Sigmoid colon (tissue), 4 donors: ENCODE measurements around the gene HOXB8.

Experiments
- CTCF ChIP-seq, 4 experiments: fragments of 450-650 bp in 3 of 4; fragments of 200-600 bp in 1 of 4; IDR thresholded peaks; one replicate each; pipeline ENCODE4 v1.5.1; 2016 to 2019; ENCODE audit warnings: antibody characterized with exemption in 4 of 4, mild to moderate bottlenecking in 3 of 4, moderate library complexity in 2 of 4
- POLR2A ChIP-seq, 2 donors: fragments of 450-650 bp; IDR thresholded peaks; one replicate each; pipeline ENCODE4 v1.6.1; 2016; ENCODE audit warnings: antibody characterized with exemption in 2 of 2, mild to moderate bottlenecking in 2 of 2, moderate library complexity in 2 of 2
- POLR2AphosphoS5 ChIP-seq, 4 donors: sonication (generic); formaldehyde crosslinking; IDR thresholded peaks; one replicate each; pipeline ENCODE4 v1.6.1; 2017; ENCODE audit warnings: antibody characterized with exemption in 4 of 4

GRCh38 chr17:48624118-48624517, 9.0 kb upstream of the HOXB8 start:
- TF ChIP-seq CTCF (IDR thresholded peaks at IDR 0.05) (no peak), POLR2A (IDR thresholded peaks at IDR 0.05) (no peak), POLR2AphosphoS5 (IDR thresholded peaks at IDR 0.05) (no peak)
